ENCODE measurements around the gene OR2C1. TPM values are rescaled to one million over a fixed set of nuclear protein-coding genes. Genes with fewer than 3 reads are reported as not detected.

Gene OR2C1
- polyA plus RNA-seq, 2 of the 4 experiments (the other 2 are of a cell fraction), result not detected

DNA sequence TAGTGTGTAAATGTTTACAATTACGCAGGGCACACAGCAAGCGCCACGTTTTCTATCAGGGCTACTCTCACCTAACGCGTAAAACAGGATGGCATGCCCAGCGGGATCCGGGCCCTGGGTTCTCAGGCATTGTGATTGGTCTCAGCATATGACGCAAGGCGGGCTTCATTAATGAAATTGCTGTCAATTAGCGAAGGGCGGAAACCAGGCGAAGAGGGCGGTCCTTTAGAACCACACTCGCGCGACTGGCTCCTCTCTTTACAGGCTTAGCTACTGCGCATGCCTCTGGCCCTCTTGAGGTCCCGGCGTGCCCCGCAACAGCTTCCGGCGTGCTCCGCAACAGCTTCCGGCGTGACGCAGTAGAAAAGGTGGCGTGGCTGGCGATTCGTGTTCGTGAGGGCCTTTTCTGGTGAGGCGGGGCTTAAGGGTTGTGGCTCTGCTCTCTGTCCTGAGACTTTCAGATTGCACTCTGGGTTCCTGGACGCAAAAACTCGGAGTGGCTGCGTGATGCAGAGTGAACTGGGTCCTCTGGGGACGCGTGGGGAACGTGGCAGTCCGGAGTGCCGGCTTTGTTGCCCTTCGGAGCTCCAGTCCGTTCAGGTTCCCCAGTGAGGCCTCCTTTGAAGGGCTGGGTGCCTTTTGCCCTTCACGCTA lies 9.2 kb downstream of the OR2C1 start (continued):
- TF ChIP-seq ZSCAN20 (CRISPR knock-in tag; IDR thresholded peaks at IDR 0.05) (no peak), EHF (CRISPR knock-in tag; IDR thresholded peaks at IDR 0.05) (0 out of 2 replicates have a peak, but pooled peaks have one; percentile 37), RAD21 (conservative IDR thresholded peaks at IDR 0.05 in 1 of 2, IDR thresholded peaks at IDR 0.05 in 1 of 2) (no peak), CBX2 (IDR thresholded peaks at IDR 0.05; ENCODE audit: borderline replicate concordance, low read depth) (no peak), HDAC2 (IDR thresholded peaks at IDR 0.05) (no peak), JUN (IDR thresholded peaks at IDR 0.05) (peak in 1 of 2 experiments; percentile 43; a peak in 1 of 5 replicates), HOXB13 (CRISPR knock-in tag; IDR thresholded peaks at IDR 0.05; ENCODE audit: low read depth) (0 out of 2 replicates have a peak, but pooled peaks have one; percentile 18), MAZ (IDR thresholded peaks at IDR 0.05; ENCODE audit: borderline replicate concordance, low read depth, low read length) (no peak), CEBPB (IDR thresholded peaks at IDR 0.05) (peak in 1 of 2 experiments; percentile 23; a peak in 1 of 4 replicates), RCOR1 (IDR thresholded peaks at IDR 0.05; ENCODE audit: low read depth, low read length) (no peak), NR3C1 (IDR thresholded peaks at IDR 0.05) (no peak), POLR2AphosphoS2 (conservative IDR thresholded peaks at IDR 0.05; ENCODE audit: low read length) (no peak), GATA3 (IDR thresholded peaks at IDR 0.05; ENCODE audit: borderline replicate concordance) (peak; percentile 22; the same call in 1 of the 2 replicates)
- TF ChIP-seq, protein P1, sequence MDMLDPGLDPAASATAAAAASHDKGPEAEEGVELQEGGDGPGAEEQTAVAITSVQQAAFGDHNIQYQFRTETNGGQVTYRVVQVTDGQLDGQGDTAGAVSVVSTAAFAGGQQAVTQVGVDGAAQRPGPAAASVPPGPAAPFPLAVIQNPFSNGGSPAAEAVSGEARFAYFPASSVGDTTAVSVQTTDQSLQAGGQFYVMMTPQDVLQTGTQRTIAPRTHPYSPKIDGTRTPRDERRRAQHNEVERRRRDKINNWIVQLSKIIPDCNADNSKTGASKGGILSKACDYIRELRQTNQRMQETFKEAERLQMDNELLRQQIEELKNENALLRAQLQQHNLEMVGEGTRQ (IDR thresholded peaks at IDR 0.05), result no peak
- TF ChIP-seq, protein P2, sequence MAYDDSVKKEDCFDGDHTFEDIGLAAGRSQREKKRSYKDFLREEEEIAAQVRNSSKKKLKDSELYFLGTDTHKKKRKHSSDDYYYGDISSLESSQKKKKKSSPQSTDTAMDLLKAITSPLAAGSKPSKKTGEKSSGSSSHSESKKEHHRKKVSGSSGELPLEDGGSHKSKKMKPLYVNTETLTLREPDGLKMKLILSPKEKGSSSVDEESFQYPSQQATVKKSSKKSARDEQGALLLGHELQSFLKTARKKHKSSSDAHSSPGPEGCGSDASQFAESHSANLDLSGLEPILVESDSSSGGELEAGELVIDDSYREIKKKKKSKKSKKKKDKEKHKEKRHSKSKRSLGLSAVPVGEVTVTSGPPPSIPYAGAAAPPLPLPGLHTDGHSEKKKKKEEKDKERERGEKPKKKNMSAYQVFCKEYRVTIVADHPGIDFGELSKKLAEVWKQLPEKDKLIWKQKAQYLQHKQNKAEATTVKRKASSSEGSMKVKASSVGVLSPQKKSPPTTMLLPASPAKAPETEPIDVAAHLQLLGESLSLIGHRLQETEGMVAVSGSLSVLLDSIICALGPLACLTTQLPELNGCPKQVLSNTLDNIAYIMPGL (CRISPR knock-in tag; IDR thresholded peaks at IDR 0.05; ENCODE audit: borderline replicate concordance), result no peak
- TF ChIP-seq, protein P3, sequence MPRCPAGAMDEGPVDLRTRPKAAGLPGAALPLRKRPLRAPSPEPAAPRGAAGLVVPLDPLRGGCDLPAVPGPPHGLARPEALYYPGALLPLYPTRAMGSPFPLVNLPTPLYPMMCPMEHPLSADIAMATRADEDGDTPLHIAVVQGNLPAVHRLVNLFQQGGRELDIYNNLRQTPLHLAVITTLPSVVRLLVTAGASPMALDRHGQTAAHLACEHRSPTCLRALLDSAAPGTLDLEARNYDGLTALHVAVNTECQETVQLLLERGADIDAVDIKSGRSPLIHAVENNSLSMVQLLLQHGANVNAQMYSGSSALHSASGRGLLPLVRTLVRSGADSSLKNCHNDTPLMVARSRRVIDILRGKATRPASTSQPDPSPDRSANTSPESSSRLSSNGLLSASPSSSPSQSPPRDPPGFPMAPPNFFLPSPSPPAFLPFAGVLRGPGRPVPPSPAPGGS (IDR thresholded peaks at IDR 0.05), result no peak
- TF ChIP-seq, protein P4, sequence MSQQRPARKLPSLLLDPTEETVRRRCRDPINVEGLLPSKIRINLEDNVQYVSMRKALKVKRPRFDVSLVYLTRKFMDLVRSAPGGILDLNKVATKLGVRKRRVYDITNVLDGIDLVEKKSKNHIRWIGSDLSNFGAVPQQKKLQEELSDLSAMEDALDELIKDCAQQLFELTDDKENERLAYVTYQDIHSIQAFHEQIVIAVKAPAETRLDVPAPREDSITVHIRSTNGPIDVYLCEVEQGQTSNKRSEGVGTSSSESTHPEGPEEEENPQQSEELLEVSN (IDR thresholded peaks at IDR 0.05; ENCODE audit: borderline replicate concordance, low read depth), result peak; percentile 73
- TF ChIP-seq, protein P5, sequence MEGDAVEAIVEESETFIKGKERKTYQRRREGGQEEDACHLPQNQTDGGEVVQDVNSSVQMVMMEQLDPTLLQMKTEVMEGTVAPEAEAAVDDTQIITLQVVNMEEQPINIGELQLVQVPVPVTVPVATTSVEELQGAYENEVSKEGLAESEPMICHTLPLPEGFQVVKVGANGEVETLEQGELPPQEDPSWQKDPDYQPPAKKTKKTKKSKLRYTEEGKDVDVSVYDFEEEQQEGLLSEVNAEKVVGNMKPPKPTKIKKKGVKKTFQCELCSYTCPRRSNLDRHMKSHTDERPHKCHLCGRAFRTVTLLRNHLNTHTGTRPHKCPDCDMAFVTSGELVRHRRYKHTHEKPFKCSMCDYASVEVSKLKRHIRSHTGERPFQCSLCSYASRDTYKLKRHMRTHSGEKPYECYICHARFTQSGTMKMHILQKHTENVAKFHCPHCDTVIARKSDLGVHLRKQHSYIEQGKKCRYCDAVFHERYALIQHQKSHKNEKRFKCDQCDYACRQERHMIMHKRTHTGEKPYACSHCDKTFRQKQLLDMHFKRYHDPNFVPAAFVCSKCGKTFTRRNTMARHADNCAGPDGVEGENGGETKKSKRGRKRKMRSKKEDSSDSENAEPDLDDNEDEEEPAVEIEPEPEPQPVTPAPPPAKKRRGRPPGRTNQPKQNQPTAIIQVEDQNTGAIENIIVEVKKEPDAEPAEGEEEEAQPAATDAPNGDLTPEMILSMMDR (IDR thresholded peaks at IDR 0.05), result no peak

DNA sequence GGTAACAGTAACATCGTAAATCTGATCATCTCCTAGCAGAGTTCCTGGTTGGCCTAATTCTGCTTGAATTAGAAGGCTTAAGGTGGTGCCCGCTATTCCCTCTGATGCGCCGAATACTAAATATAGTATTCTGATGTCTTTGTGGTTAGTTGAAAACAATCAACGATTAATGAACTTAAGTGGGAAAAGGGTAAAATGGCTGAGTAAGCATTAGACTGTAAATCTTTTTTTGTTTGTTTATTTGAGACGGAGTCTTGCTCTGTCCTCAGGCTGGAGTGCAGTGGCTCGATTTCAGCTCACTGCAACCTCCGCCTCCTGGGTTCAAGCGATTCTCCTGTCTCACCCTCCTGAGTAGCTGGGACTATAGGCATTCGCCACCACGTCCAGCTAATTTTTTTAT lies 13.4 kb downstream of the OR2C1 start:
- WGBS (ENCODE audit: missing lambda C conversion rate), result 84% methylated on average over 11 of the region's 11 CpGs
- TF ChIP-seq MAFK (IDR thresholded peaks at IDR 0.05; ENCODE audit: partially characterized antibody) (peak; percentile 76), ZSCAN20 (CRISPR knock-in tag; IDR thresholded peaks at IDR 0.05) (no peak)
- Histone ChIP-seq H3K4me1 (no peaks in the 10 kb centered on the region), H3K9me3 (peaks cover 51% of the 10 kb centered on the region), H3K27ac (no peak overlapping the region), H3K4me2 (no peak overlapping the region), H3K4me3 (no peak overlapping the region)
- DNase-seq (ENCODE audit: low read depth in 1 of 2, low spot score in 1 of 2), result no peak
- POLR2A ChIA-PET, result no interaction called here
- CTCF ChIA-PET, result no interaction called here
- no peak for ATAC-seq
- no peak for FAIRE-seq

Measured in A549 (cell line).